T-helper 1 cell (primary cell): ENCODE results near the gene ZNF770.
A peak's percentile ranks its signal among the peaks of the same experiment; 100 is the strongest.
"Not testable (repeated sequence)": the region's sequence is repeated elsewhere in the genome, so short reads cannot be mapped to it uniquely, and the experiment has no call there.

Experiments used
- DNase-seq, 5 donors: peaks; one replicate each; pipeline ENCODE4 v3.0.0-alpha.2; 2012 to 2020

Gene ZNF770

DNA sequence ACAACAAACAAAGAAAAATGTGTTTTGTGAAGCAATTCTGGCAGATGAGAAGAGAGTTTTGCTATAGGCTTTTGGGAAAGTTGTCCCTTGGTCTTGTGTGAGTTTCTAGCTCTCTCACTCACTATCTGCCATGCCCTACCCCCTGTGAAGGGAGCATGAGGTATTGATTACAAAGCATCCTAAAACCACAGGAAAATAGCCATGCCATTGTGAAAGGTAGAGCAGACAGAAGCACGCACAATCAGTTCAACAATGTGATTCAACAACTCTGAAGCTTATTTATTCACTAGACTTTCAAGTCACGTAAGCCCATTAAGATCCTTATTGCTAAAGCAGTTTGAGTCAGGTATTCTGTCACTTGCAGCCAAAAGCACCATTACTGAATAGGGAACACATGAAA lies 12.0 kb downstream of the ZNF770 start:
- no peak for DNase-seq

DNA sequence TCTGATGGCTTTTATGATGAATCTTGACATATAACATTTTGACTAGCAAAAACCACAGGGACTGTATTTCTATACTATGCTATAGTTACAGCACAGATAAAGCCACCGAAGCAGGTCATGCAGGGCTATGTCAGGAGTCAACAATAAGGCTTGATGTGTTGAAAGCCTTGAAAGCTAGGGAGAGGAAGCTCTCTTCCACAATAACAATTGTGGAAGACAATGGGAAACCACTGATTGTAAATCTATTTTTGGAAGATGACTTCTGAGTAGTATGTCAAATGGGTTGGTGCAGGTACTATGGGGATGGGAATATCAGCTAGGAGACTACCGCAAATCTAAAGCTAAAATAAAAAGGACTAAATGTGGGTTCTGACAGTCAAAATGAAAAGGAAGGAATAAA lies 14.6 kb downstream of the ZNF770 start:
- DNase-seq = no peak

DNA sequence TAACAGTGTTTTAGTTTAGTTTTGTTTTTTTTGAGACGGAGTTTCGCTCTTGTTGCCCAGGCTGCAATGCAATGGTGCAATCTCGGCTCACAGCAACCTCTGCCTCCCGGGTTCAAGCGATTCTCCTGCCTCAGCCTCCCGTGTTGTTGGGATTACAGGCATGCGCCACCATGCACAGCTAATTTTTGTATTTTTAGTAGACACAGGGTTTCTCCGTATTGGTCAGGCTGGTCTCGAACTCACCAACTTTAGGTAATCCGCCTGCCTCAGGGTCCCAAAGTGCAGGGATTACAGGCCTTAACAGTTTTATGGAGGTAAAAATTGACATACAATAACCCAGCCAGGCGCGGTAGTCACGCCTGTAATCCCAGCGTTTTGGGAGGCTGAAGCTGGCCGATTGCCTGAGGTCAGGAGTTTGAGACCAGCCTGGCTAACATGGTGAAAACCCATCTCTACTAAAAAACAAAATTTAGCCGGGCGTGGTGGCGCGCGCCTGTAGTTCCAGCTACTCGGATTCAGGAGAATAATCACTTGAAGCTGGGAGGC lies 17.9 kb downstream of the ZNF770 start:
- DNase-seq = not testable (repeated sequence)

DNA sequence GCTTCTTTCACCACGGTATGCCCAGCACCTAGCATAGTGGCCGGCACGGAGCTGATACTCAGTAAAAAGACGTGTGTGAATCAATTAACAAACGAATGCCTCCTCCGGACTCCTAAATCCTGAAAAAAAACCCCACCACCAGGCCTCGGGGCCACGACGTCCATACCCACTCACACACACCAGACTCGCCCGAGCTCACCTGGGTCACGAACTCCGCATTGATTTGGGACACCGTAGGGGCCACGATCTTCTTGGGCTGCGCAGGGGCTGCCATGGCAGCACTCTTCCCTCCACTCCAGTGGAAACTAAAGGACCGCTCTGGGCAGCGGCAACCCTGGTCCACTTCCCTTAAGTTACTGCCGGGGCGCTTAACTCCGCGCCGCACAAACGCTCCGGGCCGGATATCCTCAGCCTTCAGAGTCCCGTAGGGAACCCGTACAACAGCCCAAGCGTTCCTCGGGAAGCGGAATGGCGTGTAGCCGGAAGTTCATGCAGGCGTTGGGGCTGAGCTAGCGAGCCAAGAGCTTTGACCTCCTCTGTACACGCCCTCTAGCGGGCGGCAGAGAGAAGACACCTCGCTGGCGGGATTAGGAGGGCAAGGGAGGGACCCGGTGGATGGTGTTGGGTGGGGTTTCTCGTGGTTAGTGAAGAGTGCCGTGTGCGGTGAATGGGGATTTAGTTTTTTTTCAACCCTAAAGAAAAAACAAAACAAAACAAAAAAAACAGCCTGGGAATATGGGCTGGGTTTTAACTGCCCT lies 18.6 kb downstream of the ZNF770 start, which contains the start of gene AQR:
AQR (minus strand) TSS at position 403 of the 758 bp plus-strand sequence; CDS start at position 274, 129 bp downstream.
- DNase-seq = peak; percentile 85 to 96 (median 86)

DNA sequence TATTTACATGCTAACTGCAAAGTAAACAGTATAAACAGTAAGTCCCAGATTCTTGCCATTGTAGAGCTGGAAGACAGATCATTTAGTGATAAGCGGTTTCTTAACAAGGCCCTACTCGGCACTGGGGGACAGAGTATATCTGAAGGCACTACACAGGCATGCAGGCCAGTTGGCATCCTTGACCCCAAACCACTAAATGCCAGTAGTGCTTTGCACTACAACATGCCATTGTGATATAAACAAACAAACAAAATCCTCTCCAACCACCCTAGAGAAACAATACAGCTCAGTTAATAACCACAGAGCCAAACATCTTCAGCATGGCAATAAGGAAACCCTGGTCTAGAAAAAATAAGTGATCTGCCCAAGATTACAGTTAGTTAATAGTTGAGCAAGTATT lies 23.8 kb downstream of the ZNF770 start:
- no peak for DNase-seq

DNA sequence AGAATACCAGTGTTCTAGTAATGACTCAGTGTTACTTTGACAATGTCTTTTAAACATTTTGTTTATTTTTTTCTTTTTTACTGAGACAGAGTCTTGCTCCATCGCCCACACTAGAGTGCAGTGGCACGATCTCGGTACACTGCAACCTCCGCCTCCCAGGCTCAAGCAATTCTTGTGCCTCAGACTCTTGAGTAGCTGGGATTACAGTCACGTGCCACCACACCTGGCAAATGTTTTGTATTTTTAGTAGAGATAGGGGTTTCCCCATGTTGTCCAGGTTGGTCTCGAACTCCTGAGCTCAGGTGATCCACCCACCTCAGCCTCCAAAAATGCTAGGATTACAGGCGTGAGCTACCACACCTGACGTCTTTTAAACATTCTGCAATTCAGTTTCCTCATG lies 34.2 kb downstream of the ZNF770 start:
- no peak for DNase-seq

DNA sequence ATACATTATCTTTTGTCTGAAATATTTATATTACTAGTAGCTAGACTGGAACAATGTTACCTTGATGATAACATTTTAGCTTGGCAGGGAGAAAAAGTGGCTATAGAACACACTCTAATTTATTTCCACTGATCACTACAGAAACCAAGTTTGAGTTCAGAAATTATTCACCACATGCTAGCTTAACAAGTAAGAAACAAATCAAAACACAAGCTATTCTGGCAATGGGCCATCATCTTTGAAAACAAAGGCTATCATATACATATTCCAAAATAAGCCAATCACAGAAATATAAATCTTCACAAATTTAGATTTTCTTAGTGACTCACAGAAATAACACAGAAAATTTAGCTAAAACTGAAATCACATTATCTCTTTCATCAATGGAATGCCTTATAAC lies 35.6 kb downstream of the ZNF770 start:
- no peak for DNase-seq

DNA sequence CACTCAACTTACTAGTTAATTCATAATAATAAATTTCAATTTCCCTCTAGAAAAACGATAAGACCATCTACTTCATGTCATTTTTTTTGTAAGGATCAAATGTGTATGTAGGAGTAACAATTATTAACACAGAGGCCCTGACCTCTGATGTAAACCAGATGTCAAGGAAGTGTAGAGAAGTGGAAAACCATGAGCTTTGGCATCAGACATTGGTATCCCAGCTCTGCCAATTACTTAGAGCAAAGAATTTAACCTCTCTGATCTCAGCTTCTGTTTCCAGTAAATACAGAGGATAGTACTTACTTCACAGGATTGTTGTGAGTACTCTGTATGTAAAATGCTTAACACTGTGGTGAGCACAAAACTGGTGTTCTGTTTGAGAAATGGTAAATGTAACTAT lies 36.1 kb downstream of the ZNF770 start:
- no peak for DNase-seq

DNA sequence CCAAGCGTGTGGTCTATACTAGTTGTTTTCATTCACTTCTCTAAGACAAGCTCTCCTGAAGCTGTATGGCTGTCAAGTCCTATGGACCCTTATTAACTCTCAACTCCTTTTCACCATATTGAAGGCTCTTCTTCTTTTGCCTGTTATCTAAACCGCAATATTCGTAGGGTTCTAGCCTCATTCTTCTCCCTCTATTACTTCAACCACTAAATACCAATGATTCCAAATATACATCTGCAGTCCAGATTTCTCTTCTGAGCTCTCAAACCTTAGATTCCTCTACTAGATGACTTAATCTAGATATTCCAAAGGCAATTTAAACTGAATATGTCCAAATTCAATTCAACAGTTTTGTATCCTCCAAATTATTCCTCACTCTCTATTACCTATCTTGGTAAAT lies 43.2 kb downstream of the ZNF770 start:
- no peak for DNase-seq

DNA sequence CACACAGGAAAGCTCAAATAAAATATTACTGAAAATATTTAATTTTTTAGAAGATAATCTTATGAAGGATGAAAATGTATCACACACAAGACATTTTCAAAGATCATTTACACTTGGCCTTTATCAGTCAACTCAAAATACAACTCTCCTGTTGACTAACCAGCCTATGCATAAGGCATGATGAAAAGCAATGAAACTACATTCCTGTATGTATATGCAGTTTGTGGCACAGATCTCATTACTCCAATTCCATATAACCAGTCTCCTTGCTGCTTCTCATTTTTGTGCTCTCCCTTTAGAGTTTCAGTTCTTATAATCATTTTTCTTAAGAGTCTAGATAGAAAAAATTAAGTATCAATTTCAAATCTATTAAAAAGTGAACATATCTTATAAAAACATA lies 44.4 kb downstream of the ZNF770 start:
- DNase-seq = no peak

DNA sequence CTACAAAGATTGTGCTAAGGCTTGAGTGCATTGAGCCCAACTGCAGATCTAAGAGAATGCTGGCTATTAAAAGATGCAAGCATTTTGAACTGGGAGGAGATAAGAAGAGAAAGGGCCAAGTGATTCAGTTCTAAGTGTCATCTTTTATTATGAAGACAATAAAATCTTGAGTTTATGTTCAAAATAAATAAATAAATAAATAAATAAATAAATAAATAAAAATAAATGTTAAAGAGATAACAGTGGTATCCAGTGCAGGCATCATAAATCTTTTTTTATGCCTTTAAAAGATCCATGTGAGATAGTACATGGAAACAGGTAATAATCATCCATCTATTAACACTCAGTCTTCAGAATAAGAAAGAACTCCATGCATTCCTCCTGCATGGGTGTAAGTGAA lies 44.8 kb downstream of the ZNF770 start:
- DNase-seq = not testable (repeated sequence)

DNA sequence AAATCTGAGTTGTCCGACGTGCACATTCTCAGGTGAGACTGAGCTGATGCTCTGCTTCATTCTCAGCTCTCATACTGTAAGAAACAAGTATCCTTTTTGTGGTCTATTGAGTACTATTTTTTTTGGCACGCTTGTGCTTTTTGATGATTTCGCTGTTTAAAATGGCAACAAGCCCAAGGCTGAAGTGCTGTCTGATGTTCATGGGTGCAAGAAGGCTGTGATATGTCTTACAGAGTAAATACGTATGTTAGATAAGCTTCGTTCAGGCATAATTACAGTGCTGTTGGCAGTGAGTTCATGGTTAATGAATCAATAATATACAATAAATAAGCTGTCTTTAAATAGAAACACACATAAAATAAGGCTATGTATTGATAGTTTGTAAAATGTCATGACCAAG lies 45.7 kb downstream of the ZNF770 start:
- DNase-seq = no peak

DNA sequence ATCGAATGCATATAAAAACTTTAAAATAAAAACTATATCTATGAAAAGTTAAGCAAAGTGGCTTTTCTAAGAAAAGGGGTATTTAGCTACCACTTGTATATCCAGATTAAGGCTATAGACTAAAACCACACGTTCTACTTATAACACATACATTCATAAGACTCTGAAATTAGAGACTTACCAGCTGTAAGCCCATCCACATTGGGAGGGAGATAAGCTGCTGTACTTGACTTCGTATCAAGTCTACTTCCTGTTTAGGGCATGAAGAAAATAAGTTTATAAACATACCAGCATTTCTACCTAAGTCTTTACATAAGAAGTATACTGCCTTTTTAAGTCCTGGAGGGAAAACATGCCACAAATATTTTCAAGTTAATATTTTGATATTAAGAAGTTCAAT lies 46.3 kb downstream of the ZNF770 start:
- DNase-seq = no peak

DNA sequence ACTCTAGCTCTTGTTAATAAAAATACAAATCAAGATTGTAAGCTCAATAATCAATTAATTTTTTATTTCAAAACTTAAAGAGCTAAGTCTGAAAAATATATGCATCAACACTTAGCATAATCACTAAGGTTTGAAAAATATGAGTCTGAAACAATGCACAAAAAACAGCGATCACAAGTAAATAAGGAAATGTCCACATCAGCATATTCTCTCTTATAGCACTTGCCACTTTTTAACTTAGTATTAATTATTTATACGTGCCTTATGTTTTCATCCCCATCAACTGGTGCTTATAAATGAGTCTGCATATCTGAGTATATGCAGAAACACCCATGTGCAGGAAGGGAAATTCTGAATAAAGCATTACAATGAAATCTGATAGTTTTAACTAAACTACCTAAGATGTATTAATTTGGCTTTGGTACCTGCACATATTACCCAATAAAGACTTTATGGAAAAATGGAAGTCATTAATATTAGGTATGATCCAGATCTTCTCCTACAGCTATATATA lies 46.8 kb downstream of the ZNF770 start:
- no peak for DNase-seq

DNA sequence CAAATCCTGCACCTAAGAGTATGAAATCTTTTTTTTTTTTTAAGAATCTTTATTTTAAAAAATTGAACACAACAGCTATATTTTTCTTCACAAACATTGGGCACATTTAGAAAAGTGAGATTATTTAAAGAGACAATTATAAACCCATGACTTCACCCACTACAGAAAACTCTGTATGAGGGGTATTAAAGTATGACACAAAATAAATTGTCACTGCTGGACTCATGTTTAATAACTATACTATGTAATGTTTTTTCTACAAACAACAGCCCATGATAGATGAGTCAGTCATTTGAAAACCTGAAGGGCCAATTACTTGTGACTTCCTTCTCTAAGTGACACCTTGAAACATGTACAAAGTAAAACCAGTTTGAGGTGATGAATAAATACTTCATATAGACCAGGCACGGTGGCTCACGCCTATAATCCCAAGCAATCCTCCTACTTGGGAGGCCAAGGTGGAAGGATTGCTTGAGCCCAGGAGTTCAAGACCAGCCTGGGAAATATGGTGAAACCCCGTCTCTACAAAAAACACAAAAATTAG lies 54.6 kb downstream of the ZNF770 start:
- no peak for DNase-seq

DNA sequence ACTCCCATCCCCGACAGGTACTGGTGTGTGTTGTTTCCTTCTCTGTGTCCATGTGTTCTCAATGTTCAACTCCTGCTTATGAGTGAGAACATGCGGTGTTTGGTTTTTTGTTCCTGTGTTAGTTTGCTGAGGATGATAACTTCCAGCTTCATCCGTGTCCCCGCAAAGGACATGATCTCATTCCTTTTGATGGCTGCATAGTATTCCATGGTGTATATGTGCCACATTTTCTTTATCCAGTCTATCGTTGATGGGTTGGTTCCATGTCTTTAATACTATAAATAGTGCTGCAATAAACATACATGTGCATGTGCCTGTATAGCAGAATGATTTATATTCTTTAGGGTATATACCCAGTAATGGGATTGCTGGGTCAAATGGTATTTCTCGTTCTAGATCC lies 59.7 kb downstream of the ZNF770 start:
- DNase-seq = not testable (repeated sequence)
